ENCODE results near the gene RAB9B.
A peak's percentile ranks its signal among the peaks of the same experiment; 100 is the strongest.
"Not testable (repeated sequence)": the region's sequence is repeated elsewhere in the genome, so short reads cannot be mapped to it uniquely, and the experiment has no call there.

RAB9B gene, protein sequence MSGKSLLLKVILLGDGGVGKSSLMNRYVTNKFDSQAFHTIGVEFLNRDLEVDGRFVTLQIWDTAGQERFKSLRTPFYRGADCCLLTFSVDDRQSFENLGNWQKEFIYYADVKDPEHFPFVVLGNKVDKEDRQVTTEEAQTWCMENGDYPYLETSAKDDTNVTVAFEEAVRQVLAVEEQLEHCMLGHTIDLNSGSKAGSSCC

DNA sequence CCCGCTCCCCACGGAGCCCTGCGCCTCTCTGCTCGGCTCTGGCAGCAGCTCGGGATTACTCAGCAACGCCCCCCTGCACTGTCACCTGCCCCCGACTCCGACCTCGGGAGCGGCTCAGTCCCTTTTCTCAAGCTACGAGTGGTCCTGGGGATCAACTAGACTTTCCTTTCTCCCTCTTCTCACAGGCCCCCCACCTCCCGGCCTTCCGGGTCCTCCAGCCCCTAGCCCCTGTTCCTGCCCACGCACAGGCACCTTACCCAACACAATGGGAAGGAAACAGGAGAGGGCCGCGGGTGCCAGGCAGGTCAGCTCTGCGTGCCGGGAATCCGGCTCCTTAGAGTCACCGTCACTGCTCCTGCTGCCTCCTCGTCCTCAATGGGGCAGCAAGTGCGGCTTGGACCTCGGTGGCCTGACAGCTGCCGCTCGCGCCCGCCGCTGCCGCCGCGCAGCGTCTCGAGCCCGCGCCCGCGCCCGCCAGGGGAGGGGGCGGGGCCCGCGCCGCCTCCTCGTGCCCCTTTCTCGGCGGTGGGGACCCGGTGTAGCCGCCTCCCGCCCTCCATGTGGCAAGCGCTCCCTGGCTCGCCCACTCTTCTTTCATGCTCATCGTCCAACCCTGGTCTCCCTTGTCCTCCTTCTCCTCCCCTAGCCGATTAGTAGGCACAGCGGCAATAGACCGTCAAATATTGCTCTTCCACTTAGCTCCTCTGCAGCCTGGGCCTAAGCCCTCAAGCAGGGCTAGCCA is at the start of gene RAB9B:
Gene RAB9B (minus strand): TSS at position 455 of the 742 bp plus-strand sequence. CDS start 6,473 bp downstream, outside the sequence.
- peak; percentile 59 for DNase-seq

DNA sequence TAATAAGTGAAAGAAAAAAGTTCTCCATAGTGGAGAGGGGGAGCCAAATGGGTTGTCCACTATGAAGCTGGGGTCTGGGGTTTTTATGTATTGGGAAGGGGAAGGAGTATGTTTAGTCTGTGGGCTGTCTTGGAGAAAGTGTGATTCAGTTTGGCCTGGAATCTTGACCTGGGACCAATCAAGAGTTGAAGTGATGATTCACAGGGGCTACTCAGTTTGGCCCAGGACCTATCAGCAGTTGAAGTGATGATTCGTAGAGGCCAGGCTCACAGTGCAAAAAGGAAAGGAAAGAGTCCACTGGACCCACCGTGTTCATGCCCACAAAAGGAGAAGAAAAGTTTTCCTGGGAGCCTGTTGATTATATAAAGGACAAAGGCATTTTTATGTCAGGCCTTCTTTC is 47.3 kb upstream of the RAB9B start:
- DNase-seq, result peak; percentile 69

DNA sequence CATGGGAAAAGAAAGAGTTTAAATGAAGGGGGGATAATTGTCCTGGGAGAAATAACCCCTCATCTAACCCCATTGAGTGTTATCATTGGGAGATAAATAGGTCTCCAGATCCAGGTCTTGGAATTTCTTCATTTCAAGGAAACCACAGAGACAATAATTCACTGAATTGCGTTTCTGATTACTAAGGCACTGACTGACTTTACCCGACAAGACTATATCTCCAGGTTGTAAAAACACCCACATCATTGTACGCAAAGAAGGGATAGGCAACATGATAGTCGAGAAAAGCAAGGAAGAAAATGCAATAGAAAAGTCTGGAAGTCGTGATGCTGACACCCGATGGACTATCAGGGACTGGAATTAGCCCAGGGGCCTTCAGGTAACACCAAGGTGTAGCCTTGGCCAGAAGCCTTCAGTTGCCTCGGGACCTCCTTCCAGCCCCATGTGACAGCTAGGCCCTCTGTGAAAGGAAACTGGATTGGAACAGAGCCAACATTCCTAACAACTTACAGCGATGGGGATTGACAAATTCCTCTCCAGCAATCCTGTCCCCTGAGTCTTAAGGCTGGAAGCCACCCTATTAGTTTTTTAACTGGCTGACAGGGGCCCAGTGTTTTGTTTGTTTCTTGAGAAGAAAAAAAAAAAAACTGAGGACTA is 46.5 kb upstream of the RAB9B start:
- DNase-seq, result peak; percentile 86

DNA sequence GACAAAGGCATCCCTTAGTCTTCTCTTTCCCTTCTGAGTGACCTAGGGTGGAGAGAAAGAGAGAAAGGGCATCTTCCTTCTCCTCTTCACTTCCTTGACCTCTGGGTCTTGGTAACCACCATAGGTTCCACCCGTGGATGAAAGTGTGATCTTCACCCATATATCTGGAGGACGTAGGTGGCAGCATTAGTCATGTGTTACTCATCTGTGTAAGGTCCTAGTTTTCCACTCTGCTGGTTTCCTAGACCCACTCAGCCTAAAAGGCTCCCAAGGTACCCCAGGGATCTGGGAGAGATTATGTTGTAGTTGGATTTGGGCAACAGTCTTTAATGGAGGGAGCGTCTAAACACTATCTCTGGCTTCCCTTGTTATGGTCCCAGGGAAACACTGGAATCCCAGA is 45.5 kb upstream of the RAB9B start:
- peak; percentile 10 for DNase-seq

DNA sequence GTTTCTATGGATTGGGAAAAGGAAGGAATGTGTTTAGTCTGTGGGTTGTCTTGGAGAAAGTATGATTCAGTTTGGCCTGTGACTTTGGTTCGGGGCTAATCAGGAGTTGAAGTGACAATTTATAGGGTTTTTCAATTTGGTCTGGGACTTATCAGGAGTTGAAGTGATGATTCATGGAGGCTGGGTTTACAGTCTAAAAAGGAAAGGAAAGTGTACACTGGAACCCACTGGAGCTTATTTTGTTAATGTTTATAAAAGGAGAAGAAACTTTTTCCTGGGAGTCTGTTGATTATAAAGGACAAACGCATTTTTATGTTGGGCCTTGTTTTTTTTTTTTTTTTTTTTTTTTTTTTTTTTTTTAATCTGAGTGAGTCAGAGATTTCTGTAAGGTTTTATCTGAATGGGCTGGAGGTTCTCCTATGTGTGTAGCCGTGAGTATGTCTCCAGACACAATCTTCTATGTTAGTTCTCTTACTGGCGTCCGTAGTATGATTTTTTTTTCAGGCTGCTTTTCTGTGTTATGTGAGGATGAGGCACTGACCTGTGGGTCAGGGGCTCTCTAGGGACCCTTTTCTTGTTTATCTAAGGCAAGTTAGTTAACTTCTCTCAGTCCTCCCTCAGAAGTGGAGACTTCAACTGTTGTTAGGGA is 33.0 kb upstream of the RAB9B start:
- no peak for DNase-seq

DNA sequence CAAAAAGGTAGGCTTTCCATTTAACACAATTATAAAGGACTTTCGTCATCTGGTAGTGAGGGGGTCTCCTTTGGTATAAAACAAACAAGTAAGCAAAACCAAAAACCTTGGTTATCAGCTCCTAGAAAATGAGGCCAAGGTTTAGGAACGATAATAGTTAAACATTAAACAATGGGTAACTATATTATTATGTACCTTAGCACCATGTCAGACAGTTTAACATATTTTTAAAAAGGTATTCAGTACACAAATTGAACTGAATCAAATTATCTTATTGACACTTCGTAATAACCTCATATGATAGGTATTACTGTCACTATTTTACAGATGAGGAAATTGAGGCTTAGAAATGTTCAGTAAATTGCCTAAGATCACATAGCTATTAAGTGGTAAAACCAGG is 32.1 kb upstream of the RAB9B start:
- no peak for DNase-seq

DNA sequence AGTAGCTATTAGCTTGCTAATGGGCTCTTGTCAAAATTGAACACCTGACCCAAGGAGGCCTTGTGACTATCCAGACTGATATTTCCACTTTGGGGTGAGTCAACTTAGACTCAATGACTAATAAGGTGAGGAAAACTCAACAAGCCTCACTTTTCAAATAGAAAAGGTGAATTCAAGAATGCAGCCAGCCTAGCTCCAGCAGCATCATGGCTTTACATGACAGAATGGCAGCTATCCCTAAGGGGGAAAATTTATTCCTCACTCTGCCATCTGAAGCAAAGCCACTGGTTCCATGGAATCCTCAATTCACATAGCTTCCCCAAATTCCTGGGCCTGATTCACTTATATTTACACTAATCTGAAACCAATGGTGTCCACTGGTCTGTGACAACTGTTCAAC is 29.1 kb upstream of the RAB9B start:
- DNase-seq, result no peak

DNA sequence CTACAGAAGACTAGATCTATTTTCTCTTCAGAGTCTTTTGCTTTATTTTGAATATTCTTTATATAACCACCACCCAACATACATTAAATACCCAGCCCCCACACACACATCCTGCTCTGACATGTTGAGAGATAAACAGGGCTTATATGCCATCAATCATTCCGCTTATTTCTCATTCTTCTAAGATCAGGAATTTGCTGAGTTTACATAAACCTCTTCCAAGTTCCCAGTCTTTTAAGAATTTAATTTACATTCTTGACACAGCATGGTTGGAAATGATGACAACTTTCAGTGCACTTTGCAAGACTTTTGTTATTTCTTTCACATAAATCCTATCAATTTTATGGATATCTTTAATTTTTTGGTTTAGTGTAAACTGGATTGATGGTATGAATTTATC is 17.5 kb upstream of the RAB9B start:
- no peak for DNase-seq

DNA sequence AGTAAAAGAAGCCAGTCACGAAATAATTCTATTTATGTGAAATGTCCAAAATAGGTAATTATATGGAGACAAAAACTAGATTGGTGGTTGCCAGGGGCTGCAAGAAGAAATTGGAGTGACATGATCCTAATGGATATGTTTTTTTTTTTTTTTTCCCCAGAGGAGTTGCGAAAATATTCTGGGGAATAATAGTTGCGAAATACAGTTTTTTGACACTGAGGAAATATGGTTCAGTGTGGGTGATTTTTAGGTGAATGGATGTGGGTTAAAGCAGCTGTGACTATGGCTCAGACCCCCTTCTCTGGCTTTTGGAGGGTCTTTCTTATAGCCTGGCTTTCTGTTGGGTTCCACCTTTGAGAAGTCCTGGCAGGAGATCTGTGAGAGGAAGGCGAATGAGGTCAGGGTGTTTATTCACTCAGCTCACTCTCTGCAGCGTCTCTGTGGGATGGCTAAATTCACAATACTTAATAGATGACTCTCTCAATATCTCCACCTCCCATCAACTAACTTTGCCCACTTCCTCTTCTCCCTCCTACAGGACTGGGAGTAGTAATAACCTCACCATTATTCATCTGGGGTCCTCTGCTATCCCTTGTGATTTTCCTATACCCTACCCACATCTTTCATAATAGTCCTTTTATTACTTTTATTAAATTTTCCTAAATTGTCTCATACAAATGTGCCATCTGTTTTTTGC is 15.3 kb upstream of the RAB9B start:
- DNase-seq, result peak; percentile 64

DNA sequence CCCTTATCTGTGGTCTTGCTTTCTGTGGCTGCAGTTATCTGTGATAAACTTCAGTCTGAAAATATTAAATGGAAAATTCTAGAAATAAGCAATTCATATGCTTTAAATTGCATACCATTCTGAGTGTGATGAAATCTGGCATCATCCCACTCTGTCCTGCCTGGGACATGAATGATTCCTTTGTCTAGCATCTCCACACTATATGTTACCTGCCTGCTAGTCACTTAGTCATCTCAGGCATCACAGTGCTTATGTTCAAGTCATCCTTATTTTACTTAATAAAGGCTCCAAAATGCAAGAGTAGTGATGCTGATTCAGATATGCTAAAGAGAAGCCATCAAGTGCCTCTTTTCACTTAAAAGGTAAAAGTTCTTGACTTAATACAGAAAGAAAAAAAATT is 14.3 kb upstream of the RAB9B start:
- DNase-seq, result no peak

DNA sequence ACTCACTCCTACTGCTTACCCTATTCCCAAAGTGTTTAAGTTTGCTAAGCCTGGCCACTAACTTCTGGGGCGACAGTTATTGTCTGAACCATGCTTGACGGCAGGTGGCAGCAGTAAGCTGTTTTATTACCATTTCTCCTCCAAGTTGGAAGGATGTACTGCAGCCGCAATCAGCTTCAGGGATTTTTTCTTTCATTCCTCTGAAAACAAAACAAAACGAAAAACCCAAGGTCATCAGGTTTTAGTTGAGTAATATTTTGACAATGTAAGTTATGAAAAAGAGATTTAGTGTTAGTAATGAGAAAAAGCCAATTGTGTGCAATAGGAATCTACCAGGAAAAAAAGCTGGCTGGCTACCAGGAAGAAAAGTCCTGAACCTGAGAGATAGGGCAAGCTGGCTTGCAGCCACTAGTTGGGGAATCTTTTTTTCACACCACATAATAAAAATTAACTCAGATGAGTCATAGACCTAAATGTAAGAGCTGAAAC is 13.2 kb upstream of the RAB9B start:
- DNase-seq, result peak; percentile 83

DNA sequence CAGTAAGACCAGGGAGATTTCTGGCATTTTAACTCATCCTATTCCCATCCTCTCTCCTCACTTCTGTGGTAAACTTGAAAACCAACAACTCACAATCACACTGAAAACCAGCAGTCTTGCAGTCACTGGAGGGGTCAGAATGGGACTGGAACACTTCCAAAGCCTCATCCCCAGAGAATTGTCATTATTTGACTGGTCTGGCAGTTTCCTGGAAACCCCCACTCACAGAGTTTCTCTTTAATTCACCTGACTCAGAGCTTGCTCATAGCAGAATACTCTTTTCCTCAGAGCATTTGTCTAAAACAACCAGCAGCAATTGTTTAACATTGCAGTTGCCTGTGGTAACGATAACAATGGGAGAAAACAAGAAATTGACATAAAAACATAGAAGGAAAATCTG is 7.3 kb upstream of the RAB9B start:
- no peak for DNase-seq

DNA sequence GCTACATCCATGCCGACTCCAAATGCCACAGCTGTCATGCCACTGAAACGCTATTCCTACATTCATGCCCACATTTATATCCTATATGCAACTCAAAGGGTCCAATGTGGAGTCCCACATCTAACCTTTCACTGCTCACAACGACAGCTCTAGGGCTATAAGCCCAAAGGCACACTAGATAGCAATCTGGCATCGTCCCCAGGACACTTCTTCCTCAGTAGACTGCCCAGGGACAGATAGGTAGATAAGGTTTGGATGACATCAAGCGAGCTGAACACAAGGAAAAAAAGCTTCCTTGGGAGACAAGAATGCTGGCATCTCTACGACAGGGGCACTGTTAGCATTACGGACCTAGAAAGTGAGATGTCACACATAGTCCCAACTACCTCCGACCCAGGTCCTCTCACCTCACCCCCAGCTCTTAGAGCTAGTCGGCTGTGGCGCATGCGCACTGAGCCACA is 685 bp downstream of the RAB9B start:
- no peak for DNase-seq

DNA sequence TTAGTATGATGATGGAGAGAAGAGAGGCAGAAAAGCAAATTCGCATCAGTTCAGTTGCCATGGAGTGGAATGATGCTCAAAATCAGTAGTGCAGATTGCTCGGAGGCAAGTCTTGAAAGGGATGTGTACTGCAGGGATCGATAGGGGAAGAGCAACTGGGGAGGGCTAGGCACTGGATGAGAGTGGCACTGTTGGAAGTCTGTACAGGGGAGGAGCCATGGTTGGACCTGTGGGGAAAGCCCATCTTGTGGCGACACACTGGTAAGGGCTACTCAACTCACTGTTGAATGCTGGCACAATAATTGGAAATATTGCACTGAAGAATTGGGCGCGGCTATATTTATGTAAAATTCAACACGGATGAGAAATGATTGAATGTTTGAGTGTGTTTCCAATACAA is 1.2 kb downstream of the RAB9B start:
- DNase-seq, result no peak

DNA sequence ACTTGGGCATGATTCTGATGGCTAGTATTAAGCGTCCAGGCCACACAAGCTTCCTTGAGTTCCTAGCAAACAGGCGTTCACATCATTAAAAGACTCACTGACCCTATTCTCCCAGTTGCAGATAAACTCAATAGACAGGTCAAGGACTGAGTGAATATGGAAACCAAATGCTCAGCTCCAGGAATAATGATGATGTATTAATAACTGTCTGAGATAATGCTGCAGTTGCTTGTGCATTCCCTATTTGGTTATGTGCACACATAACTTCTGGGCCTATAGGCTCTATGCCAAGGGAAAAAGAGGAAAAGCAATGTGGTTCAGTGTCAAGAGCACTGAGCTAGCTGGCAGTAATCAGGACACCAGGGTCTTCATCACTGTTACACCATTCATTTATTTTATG is 3.5 kb downstream of the RAB9B start:
- no peak for DNase-seq

DNA sequence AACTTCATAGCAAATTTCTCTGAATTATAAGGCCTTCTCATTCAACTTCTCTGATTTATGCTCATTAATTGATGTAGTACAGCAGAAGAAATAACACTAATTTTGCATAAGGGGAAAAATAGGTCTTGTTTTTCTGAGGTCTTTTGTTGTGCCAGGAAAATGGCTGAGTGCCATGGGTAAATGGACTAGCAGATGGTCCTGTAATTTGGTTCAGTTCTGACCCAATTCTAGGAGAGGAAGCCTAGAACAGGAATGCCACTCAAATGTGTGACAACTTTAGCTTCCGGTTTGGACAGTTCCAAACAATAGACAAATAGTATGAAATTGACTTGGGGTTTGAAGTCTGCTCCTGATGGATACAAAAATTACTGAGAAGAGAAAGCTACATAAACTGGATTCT is 6.2 kb downstream of the RAB9B start:
- no peak for DNase-seq

DNA sequence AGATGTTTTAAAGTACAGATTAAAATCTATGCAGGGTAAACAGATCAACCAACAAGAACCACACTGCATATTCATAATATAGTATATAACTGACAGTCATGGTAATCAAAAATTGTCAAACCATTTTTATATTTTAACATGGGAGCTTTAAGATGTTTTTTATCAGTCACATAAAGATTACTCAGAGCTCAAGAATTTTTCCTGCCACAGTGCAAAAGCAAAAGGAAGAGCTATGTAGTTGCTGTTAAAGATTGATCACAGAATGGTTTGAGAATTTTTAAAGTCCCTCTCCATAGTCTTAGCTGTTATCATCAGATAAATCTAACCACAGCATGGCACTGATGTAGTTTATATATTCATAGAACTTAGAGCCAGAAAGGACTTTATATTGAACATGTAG is 8.5 kb downstream of the RAB9B start:
- DNase-seq, result peak; percentile 58

DNA sequence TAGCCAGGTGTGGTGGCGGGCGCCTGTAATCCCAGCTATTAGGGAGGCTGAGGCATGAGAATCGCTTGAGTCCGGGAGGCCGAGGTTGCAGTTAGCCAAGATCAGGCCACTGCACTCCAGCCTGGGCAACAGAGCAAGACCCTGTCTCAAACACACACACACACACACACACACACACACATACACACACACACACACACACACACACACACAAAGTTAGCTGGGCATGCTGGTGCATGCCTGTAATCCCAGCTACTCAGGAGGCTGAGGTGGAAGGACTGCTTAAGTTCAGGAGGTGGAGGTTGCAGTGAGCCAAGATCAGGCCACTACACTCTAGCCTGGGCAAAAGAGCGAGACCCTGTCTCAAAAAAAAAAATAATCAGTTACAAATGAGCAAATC is 11.3 kb downstream of the RAB9B start:
- DNase-seq, result not testable (repeated sequence)

DNA sequence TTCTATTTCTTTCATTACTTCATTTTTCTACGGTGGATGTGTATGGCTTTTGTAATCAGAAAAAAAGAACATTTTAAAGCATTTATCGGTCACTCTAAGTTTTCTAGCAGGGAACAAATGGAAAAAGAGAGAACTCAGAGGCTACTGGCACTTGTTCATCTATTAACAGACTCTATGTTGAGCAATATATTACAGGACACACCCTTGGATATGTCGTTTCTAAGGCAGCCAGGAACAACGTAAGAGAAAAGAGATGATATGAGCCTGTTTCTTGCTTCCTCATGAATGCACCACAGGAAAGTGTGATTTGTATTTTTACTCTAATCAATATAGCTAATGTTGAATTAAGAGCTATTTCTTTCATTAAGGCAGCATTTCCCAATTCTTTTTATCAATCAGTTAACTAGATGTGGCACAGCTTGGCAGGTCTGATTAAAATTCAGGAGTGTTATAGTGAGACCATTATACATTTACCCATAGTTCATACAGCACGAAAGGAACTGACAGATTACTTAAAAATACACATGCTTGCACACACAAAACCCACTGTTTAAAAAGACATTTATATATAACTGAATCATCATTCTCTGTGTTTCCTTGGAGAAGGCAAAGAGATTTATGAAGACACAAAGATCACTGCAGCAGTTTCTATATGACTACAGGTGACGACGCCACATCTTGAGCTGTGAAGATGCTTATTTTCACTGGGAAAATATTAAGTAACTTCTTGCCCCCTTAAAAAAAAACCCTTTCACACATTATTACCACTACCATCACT is 13.0 kb downstream of the RAB9B start:
- no peak for DNase-seq

DNA sequence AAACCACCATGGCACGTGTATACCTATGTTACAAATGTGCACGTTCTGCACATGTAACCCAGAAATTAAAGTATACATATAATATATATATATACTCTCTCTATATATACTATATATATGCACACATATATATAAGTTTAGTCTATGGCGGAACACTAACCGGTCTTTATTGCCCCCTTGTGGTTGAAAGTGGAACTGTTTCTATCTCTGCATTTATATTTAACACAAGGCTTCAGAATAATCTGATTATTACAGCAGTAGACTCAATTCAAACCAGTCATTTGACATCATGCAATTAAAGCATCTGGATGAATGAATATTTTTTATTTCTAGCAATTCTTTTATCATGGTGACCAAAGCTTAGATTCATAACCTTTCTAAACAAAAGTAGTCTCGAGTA is 14.6 kb downstream of the RAB9B start:
- DNase-seq, result peak; percentile 45

DNA sequence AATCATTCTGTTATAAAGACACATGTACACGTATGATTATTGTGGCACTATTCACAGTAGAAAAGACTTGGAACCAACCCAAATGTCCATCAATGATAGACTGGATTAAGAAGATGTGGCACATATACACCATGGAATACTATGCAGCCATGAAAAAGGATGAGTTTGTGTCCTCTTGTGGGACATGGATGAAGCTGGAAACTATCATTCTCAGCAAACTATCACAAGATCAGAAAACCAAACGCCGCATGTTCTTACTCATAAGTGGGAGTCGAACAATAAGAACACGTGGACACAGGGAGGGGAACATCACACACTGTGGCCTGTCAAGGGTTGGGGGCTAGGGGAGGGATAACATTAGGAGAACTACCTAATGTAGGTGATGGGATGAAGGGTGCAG is 15.0 kb downstream of the RAB9B start:
- not testable (repeated sequence) for DNase-seq

DNA sequence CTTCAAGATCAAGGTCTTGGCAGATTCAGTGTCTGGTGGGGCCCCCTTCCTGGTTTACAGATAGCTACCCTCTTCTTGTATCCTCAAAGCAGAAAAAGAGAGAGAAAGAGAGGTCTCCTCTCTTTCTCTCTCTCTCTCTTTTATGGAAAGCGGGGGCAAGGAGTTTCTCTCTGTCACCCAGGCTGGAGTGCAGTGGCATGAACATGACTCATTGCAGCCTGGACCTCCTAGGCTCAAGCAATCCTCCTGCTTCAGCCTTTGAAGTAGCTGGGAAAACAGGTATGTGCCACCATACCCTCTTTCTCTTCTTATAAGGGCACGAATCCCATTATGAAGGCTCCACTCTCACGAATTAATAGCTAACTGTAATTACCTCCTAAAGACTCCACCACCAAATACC is 20.2 kb downstream of the RAB9B start:
- no peak for DNase-seq
